GM23338 (cell line): Measurements from ENCODE around the gene SCN11A. TPM values are rescaled to one million over a fixed set of nuclear protein-coding genes. Genes with fewer than 3 reads are reported as not detected.

Experiments used
- ATAC-seq: fragments of 200-7000 bp; cut with Tn5 transposase; 3 replicates; pipeline ENCODE4 v1.9.1; 2020
- DNase-seq: peaks from one replicate; pipeline ENCODE4 v3.0.0-alpha.2; 2015; ENCODE audit warnings: low spot score
- H2AFZ ChIP-seq: fragments of 200-600 bp; sonication (generic); 2 replicates; pipeline ENCODE4 v1.8.0; 2016; ENCODE audit warnings: antibody characterized with exemption, mild to moderate bottlenecking, moderate library complexity
- H3F3A ChIP-seq: fragments of 200-600 bp; sonication (generic); replicated peaks from 2 replicates; pipeline ENCODE4 v1.8.0; 2017; ENCODE audit warnings: antibody characterized with exemption, mixed run types, low read depth
- H3K27ac ChIP-seq: fragments of 200-600 bp; sonication (generic); 2 replicates; pipeline ENCODE4 v1.6.1; 2016; ENCODE audit warnings: low read depth
- H3K27me3 ChIP-seq: fragments of 200-600 bp; sonication (generic); 2 replicates; pipeline ENCODE4 v1.8.0; 2016; ENCODE audit warnings: mild to moderate bottlenecking, mixed run types, moderate library complexity; ENCODE audit not compliant: insufficient read depth
- H3K36me3 ChIP-seq: fragments of 200-600 bp; sonication (generic); 2 replicates; pipeline ENCODE4 v1.8.0; 2016; ENCODE audit warnings: mild to moderate bottlenecking; ENCODE audit not compliant: insufficient read depth
- H3K4me1 ChIP-seq: fragments of 200-600 bp; sonication (generic); 2 replicates; pipeline ENCODE4 v1.8.0; 2016; ENCODE audit warnings: mild to moderate bottlenecking, moderate library complexity; ENCODE audit not compliant: insufficient read depth
- H3K4me2 ChIP-seq: fragments of 200-600 bp; sonication (generic); 2 replicates; pipeline ENCODE4 v1.7.1; 2017; ENCODE audit warnings: mixed run types
- H3K4me3 ChIP-seq: fragments of 200-600 bp; sonication (generic); 2 replicates; pipeline ENCODE4 v1.6.1; 2016; ENCODE audit warnings: mixed run types
- H3K79me2 ChIP-seq: fragments of 200-600 bp; sonication (generic); replicated peaks from 2 replicates; pipeline ENCODE4 v1.8.0; 2017; ENCODE audit warnings: mild to moderate bottlenecking; ENCODE audit not compliant: insufficient read depth
- H3K9me2 ChIP-seq: fragments of 200-600 bp; sonication (generic); 2 replicates; pipeline ENCODE4 v1.8.0; 2017; ENCODE audit not compliant: insufficient read depth
- H4K20me1 ChIP-seq: fragments of 200-600 bp; sonication (generic); replicated peaks from 2 replicates; pipeline ENCODE4 v1.8.0; 2017; ENCODE audit warnings: mild to moderate bottlenecking; ENCODE audit not compliant: insufficient read depth
- H3K27ac Mint-ChIP-seq: 2 replicates; pipeline ENCODE4 v1.8.0; 2020; ENCODE audit warnings: inconsistent platforms, mild to moderate bottlenecking, moderate library complexity, mixed read lengths
- H3K27me3 Mint-ChIP-seq: 3 replicates; pipeline ENCODE4 v1.8.0; 2022; ENCODE audit warnings: low read depth, mild to moderate bottlenecking, moderate library complexity, mixed read lengths, inconsistent platforms; ENCODE audit not compliant: insufficient read depth, poor library complexity
- H3K36me3 Mint-ChIP-seq: 3 replicates; pipeline ENCODE4 v1.8.0; 2021; ENCODE audit warnings: low read depth, mild to moderate bottlenecking, inconsistent platforms, moderate library complexity, mixed read lengths
- H3K4me1 Mint-ChIP-seq: 3 replicates; pipeline ENCODE4 v1.8.0; 2020; ENCODE audit warnings: mild to moderate bottlenecking, inconsistent platforms, mixed read lengths
- H3K4me3 Mint-ChIP-seq: 3 replicates; pipeline ENCODE4 v1.8.0; 2021; ENCODE audit warnings: moderate library complexity, mild to moderate bottlenecking, inconsistent platforms, mixed read lengths
- H3K9me3 Mint-ChIP-seq: 3 replicates; pipeline ENCODE4 v1.8.0; 2020; ENCODE audit warnings: moderate library complexity, mild to moderate bottlenecking, inconsistent platforms, mixed read lengths
- CREB1 ChIP-seq: fragments of 250-450 bp; sonication (Bioruptor Pico); IDR thresholded peaks from 2 replicates; pipeline ENCODE4 v1.5.0; 2020; ENCODE audit warnings: low read depth, mild to moderate bottlenecking, moderate library complexity
- CTCF ChIP-seq, 2 experiments: fragments of 200-600 bp in 1 of 2; sonication (generic) in 1 of 2; conservative IDR thresholded peaks; 2 replicates each; pipeline versions ENCODE4 v1.5.1 to v1.6.1; 2016 to 2017; ENCODE audit warnings: antibody characterized with exemption in 2 of 2, low read depth in 2 of 2, mild to moderate bottlenecking in 2 of 2, moderate library complexity in 1 of 2
- ETS1 ChIP-seq: IDR thresholded peaks from 2 replicates; pipeline ENCODE4 v1.6.1; 2016; ENCODE audit warnings: antibody characterized with exemption
- EZH2 ChIP-seq: fragments of 200-600 bp; sonication (generic); IDR thresholded peaks from one replicate; pipeline ENCODE4 v1.8.0; 2017; ENCODE audit warnings: antibody characterized with exemption, mild to moderate bottlenecking, low read depth; ENCODE audit not compliant: unreplicated experiment
- EZH2phosphoT487 ChIP-seq: fragments of 200-600 bp; sonication (generic); IDR thresholded peaks from one replicate; pipeline ENCODE4 v1.8.1; 2018; ENCODE audit warnings: antibody characterized with exemption; ENCODE audit not compliant: unreplicated experiment
- JUNB ChIP-seq: IDR thresholded peaks from one replicate; pipeline ENCODE4 v1.6.1; 2016; ENCODE audit warnings: antibody characterized with exemption; ENCODE audit not compliant: unreplicated experiment
- NANOG ChIP-seq: IDR thresholded peaks from 2 replicates; pipeline ENCODE4 v1.6.1; 2016; ENCODE audit warnings: antibody characterized with exemption, borderline replicate concordance
- POLR2AphosphoS5 ChIP-seq: IDR thresholded peaks from 2 replicates; pipeline ENCODE4 v1.6.1; 2016; ENCODE audit warnings: antibody characterized with exemption, low read depth
- REST ChIP-seq: IDR thresholded peaks from one replicate; pipeline ENCODE4 v1.6.1; 2018; ENCODE audit warnings: antibody characterized with exemption; ENCODE audit not compliant: unreplicated experiment
- STAT1 ChIP-seq: IDR thresholded peaks from one replicate; pipeline ENCODE4 v1.6.1; 2016; ENCODE audit warnings: antibody characterized with exemption; ENCODE audit not compliant: unreplicated experiment
- ZNF114 ChIP-seq: fragments of 250-450 bp; sonication (Bioruptor Pico); IDR thresholded peaks from 2 replicates; pipeline ENCODE4 v1.5.0; 2020; ENCODE audit warnings: mild to moderate bottlenecking, moderate library complexity
- ZNF331 ChIP-seq: fragments of 250-450 bp; sonication (Bioruptor Pico); IDR thresholded peaks from 2 replicates; pipeline ENCODE4 v1.5.0; 2020; ENCODE audit warnings: low read depth, mild to moderate bottlenecking, moderate library complexity
- ZNF462 ChIP-seq: fragments of 250-450 bp; sonication (Bioruptor Pico); IDR thresholded peaks from 2 replicates; pipeline ENCODE4 v1.5.0; 2020; ENCODE audit warnings: mild to moderate bottlenecking, moderate library complexity
- polyA plus RNA-seq: library from polyadenylated mRNA; unstranded; fragments of >200 nt; fragmentation: Nextera tagmentation; extraction: Ambion mirVana; gene quantifications from 2 replicates; pipeline ENCODE4 v1.2.1, GENCODE V29; 2016
- total RNA-seq: library from RNA; depleted of rRNA; stranded (reverse); fragments of >200 nt; shearing (Covaris generic); gene quantifications from 2 replicates; pipeline ENCODE4 v1.2.3, GENCODE V29; 2014

Gene SCN11A
- total and polyA plus RNA-seq, 2 experiments from 2014 or later, result 0.05 to 0.14 TPM

GRCh38 chr3:39088889-39089288 is 37.1 kb upstream of the SCN11A start:
- ATAC-seq, result no peak
- Mint-ChIP-seq H3K9me3 (no peaks in the 10 kb centered on the region), H3K27ac (no peak overlapping the region), H3K4me3 (no peak overlapping the region), H3K4me1 (no peaks in the 10 kb centered on the region), H3K27me3 (peaks cover 2% of the 10 kb centered on the region), H3K36me3 (peaks cover 29% of the 10 kb centered on the region; the same call in 2 of the 3 replicates)
- Histone ChIP-seq H3K27me3 (no peaks in the 10 kb centered on the region), H3K27ac (no peak overlapping the region), H3K36me3 (peaks cover 41% of the 10 kb centered on the region), H3K4me1 (no peaks in the 10 kb centered on the region), H3F3A (no peaks in the 10 kb centered on the region), H3K4me2 (no peak overlapping the region), H2AFZ (no peak overlapping the region), H3K4me3 (no peak overlapping the region), H3K9me2 (no peaks in the 10 kb centered on the region), H4K20me1 (no peaks in the 10 kb centered on the region; the same call in 1 of the 2 replicates), H3K79me2 (no peaks in the 10 kb centered on the region)
- no peak for DNase-seq
- TF ChIP-seq ETS1 (no peak), EZH2phosphoT487 (no peak), ZNF331 (CRISPR knock-in tag) (no peak), POLR2AphosphoS5 (no peak), JUNB (no peak), CREB1 (CRISPR knock-in tag) (no peak), ZNF114 (CRISPR knock-in tag) (no peak), ZNF462 (CRISPR knock-in tag) (no peak), CTCF (conservative IDR thresholded peaks at IDR 0.05; ENCODE audit: low read depth in 2 of 2) (no peak), STAT1 (no peak), REST (no peak), EZH2 (no peak), NANOG (no peak)
